K562 (cell line): ENCODE measurements around the gene HLA-DMB. TPM values are rescaled to one million over a fixed set of nuclear protein-coding genes. Genes with fewer than 3 reads are reported as not detected.

ENCODE experiments used
- MIER1 ChIP-seq: fragments of 450-650 bp; IDR thresholded peaks from 2 replicates; pipeline ENCODE4 v1.6.1; 2016; ENCODE audit warnings: antibody characterized with exemption, mild to moderate bottlenecking, low read depth
- NFIC ChIP-seq: fragments of 450-650 bp; IDR thresholded peaks from 2 replicates; pipeline ENCODE4 v1.6.1; 2017; ENCODE audit warnings: mild to moderate bottlenecking, inconsistent platforms
- RNF219 ChIP-seq: fragments of 250-450 bp; sonication (Bioruptor Pico); IDR thresholded peaks from 2 replicates; pipeline ENCODE4 v1.5.0; 2022; ENCODE audit warnings: mild to moderate bottlenecking
- polyA plus RNA-seq, 8 experiments: library from polyadenylated mRNA; depleted of rRNA in 4 of 8; stranded (reverse) in 5 of 8; unstranded in 3 of 8; fragments of >200 nt; fragmentation: Nextera tagmentation in 2 of 8; fragmentation: Illumina TruSeq in 1 of 8; extraction: Ambion mirVana in 2 of 8; extraction: Trizol in 1 of 8; gene quantifications; 2 replicates each; pipeline versions ENCODE4 v1.2.1 to v1.2.3, GENCODE V29; 2011 to 2014; ENCODE audit warnings: inconsistent platforms in 1 of 8, missing spikeins in 1 of 8
- total RNA-seq, 7 experiments: library from RNA; depleted of rRNA in 6 of 7; stranded (reverse); fragments of >200 nt in 6 of 7; fragmentation: Illumina TruSeq in 2 of 7; extraction: Trizol in 2 of 7; gene quantifications; 2 replicates each; pipeline versions ENCODE4 v1.2.1 to v1.2.3, GENCODE V29; 2011 to 2021; ENCODE audit warnings: low replicate concordance in 1 of 7
- TF ChIP-seq, protein P1 (sequence below), 2 experiments: fragments of 450-650 bp in 1 of 2; sonication (generic) in 1 of 2; formaldehyde crosslinking in 1 of 2; IDR thresholded peaks; 2 replicates each; pipeline versions ENCODE4 v1.7.1 to v1.9.0; 2016 to 2022; ENCODE audit warnings: inconsistent platforms in 1 of 2, mild to moderate bottlenecking in 1 of 2, missing genetic modification reagents in 1 of 2
- TF ChIP-seq, protein P2 (sequence below), 2 experiments: fragments of 450-650 bp; formaldehyde crosslinking in 1 of 2; IDR thresholded peaks; 2 replicates each; pipeline versions ENCODE4 v1.4.0 to v1.6.1; 2014 to 2020; ENCODE audit warnings: mild to moderate bottlenecking in 2 of 2, borderline replicate concordance in 1 of 2, low read depth in 1 of 2

Gene HLA-DMB
- total and polyA plus RNA-seq, 9 of the 15 experiments (the other 6 are each of a cell fraction or from before 2014, with no cell fraction given): 0.38 TPM; not detected in 8

DNA sequence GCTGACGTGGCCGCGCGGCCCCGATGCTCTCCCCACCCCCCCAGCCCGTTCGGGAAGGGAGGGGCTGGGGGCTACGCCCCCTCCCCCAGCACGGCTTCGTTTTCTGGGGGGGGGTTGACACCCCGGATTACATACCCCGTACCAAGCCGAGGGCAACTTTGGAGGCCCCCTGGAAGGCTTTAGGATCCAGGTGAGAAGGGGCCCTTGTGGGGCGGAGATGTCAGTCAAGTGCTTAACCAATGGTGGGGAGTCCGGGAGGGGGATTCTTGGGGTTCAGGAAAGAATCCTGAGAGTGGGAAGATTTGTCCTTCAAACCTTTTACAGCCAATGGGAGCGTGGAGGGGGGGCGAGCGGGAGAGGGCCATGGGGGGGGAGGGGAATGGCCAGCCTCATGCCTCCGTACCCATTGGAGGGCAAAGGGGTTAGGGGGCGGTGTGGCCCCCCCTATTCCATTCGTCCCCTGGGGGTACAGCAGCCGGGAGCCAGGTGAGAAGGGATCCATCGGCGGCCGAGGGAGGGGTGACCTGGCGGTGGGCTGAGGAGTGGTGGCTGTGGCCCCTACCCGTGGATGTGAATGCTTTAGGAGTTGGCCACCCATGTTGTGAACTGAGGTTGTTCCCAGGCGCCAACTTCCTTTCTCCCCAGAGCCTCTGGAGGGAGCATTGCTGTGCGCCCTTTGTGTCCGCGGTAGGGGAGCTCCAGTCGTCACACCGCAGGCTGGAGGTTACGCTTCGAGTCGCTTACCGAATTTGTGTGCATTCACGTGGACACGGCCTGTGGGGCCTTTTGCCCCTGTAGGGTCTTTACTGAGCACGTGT, 28.2 kb upstream of the HLA-DMB start (continued):
- TF ChIP-seq, protein P1, sequence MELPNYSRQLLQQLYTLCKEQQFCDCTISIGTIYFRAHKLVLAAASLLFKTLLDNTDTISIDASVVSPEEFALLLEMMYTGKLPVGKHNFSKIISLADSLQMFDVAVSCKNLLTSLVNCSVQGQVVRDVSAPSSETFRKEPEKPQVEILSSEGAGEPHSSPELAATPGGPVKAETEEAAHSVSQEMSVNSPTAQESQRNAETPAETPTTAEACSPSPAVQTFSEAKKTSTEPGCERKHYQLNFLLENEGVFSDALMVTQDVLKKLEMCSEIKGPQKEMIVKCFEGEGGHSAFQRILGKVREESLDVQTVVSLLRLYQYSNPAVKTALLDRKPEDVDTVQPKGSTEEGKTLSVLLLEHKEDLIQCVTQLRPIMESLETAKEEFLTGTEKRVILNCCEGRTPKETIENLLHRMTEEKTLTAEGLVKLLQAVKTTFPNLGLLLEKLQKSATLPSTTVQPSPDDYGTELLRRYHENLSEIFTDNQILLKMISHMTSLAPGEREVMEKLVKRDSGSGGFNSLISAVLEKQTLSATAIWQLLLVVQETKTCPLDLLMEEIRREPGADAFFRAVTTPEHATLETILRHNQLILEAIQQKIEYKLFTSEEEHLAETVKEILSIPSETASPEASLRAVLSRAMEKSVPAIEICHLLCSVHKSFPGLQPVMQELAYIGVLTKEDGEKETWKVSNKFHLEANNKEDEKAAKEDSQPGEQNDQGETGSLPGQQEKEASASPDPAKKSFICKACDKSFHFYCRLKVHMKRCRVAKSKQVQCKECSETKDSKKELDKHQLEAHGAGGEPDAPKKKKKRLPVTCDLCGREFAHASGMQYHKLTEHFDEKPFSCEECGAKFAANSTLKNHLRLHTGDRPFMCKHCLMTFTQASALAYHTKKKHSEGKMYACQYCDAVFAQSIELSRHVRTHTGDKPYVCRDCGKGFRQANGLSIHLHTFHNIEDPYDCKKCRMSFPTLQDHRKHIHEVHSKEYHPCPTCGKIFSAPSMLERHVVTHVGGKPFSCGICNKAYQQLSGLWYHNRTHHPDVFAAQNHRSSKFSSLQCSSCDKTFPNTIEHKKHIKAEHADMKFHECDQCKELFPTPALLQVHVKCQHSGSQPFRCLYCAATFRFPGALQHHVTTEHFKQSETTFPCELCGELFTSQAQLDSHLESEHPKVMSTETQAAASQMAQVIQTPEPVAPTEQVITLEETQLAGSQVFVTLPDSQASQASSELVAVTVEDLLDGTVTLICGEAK (IDR thresholded peaks at IDR 0.05): no peak
- TF ChIP-seq, protein P1 (CRISPR knock-in tag; IDR thresholded peaks at IDR 0.05): no peak
- TF ChIP-seq MIER1 (no peak), NFIC (peak; percentile 18; the same call in 1 of the 2 replicates), RNF219 (CRISPR knock-in tag) (no peak)
- TF ChIP-seq, protein P2, sequence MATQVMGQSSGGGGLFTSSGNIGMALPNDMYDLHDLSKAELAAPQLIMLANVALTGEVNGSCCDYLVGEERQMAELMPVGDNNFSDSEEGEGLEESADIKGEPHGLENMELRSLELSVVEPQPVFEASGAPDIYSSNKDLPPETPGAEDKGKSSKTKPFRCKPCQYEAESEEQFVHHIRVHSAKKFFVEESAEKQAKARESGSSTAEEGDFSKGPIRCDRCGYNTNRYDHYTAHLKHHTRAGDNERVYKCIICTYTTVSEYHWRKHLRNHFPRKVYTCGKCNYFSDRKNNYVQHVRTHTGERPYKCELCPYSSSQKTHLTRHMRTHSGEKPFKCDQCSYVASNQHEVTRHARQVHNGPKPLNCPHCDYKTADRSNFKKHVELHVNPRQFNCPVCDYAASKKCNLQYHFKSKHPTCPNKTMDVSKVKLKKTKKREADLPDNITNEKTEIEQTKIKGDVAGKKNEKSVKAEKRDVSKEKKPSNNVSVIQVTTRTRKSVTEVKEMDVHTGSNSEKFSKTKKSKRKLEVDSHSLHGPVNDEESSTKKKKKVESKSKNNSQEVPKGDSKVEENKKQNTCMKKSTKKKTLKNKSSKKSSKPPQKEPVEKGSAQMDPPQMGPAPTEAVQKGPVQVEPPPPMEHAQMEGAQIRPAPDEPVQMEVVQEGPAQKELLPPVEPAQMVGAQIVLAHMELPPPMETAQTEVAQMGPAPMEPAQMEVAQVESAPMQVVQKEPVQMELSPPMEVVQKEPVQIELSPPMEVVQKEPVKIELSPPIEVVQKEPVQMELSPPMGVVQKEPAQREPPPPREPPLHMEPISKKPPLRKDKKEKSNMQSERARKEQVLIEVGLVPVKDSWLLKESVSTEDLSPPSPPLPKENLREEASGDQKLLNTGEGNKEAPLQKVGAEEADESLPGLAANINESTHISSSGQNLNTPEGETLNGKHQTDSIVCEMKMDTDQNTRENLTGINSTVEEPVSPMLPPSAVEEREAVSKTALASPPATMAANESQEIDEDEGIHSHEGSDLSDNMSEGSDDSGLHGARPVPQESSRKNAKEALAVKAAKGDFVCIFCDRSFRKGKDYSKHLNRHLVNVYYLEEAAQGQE (IDR thresholded peaks at IDR 0.05; ENCODE audit: borderline replicate concordance): no peak
- TF ChIP-seq, protein P2 (CRISPR knock-in tag; IDR thresholded peaks at IDR 0.05; ENCODE audit: low read depth): peak; percentile 31; the same call in 1 of the 2 replicates
